Measurements from ENCODE around the gene SLC2A13. TPM values are rescaled to one million over a fixed set of nuclear protein-coding genes. Genes with fewer than 3 reads are reported as not detected.

SLC2A13 gene
- polyA plus RNA-seq, 1 donor (not counting 4 experiments of a cell fraction or from before 2014, with no cell fraction given) = 1.1 TPM

DNA sequence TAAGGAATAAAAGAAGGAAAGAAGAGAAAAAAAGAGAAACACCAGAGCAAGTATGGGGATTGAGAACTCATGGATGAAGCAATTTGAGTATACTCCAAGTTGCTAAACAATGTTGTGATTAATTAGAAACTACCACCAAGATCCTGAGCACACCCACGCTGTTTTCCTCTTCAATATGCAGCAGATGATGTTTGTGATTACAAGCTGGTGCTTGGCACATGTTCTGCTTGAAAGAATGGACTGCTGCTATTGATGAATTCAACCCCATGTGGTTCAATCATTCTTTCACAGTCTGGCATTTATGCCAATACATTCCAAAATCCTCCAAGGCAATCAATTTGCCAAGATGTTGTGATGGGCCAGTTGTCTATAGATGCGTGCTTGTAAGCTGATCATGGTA lies 146.8 kb downstream of the SLC2A13 start:
- FAIRE-seq = no peak
- H2AFZ ChIP-seq (ENCODE audit: control insufficient read depth, low read length) = no peak overlapping the region

DNA sequence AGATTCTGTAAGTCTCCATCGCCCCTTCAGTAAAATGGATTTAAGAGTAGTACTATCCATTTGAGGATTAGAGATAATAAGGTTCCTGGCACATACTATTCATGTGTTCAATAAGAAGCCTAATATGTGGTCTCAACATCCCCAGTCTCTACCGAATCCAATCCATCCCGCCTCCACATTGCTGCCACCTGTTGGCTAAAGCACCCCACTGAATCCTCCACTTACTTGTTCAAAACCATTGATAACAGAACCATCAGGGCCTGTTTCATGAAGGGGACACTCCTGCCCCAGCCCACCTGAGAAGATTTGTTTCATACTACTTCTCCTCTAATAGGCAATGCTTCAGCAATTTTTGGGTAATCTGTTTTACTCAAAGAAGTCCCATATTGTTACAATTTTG lies 147.5 kb downstream of the SLC2A13 start:
- FAIRE-seq = no peak
- TF ChIP-seq, protein P1, sequence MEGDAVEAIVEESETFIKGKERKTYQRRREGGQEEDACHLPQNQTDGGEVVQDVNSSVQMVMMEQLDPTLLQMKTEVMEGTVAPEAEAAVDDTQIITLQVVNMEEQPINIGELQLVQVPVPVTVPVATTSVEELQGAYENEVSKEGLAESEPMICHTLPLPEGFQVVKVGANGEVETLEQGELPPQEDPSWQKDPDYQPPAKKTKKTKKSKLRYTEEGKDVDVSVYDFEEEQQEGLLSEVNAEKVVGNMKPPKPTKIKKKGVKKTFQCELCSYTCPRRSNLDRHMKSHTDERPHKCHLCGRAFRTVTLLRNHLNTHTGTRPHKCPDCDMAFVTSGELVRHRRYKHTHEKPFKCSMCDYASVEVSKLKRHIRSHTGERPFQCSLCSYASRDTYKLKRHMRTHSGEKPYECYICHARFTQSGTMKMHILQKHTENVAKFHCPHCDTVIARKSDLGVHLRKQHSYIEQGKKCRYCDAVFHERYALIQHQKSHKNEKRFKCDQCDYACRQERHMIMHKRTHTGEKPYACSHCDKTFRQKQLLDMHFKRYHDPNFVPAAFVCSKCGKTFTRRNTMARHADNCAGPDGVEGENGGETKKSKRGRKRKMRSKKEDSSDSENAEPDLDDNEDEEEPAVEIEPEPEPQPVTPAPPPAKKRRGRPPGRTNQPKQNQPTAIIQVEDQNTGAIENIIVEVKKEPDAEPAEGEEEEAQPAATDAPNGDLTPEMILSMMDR (optimal IDR thresholded peaks at IDR 0.05 in 1 of 3, IDR thresholded peaks at IDR 0.05 in 1 of 3, conservative IDR thresholded peaks at IDR 0.05 in 1 of 3; ENCODE audit: extremely low read depth in 1 of 3, insufficient read depth in 2 of 3, low read length in 3 of 3) = peak; percentile 19 to 56 (median 42)
- no peak for TF ChIP-seq EZH2 (IDR thresholded peaks at IDR 0.05; ENCODE audit: low read length)
- no peaks in the 10 kb centered on the region for H3K36me3 ChIP-seq (ENCODE audit: control insufficient read depth in 2 of 2, extremely low read depth in 1 of 2, insufficient read depth in 2 of 2, low read length in 2 of 2)
- H3K9me1 ChIP-seq (ENCODE audit: control insufficient read depth, extremely low read depth, insufficient read depth, low read length) = no peaks in the 10 kb centered on the region
- no peak overlapping the region for H2AFZ ChIP-seq (ENCODE audit: control insufficient read depth, low read length)
- H4K20me1 ChIP-seq (ENCODE audit: control insufficient read depth, extremely low read depth, insufficient read depth, low read length) = no peaks in the 10 kb centered on the region
- H3K27me3 ChIP-seq (ENCODE audit: control insufficient read depth, extremely low read depth, insufficient read depth, low read length) = no peaks in the 10 kb centered on the region
- no peaks in the 10 kb centered on the region for H3K9me3 ChIP-seq (ENCODE audit: control insufficient read depth, low read depth, low read length)
- dilution Hi-C loops (cut with MboI; ENCODE audit: extremely low pct_ligation_motif_present, low sequenced_read_pairs) = no loop called here
- no peaks in the 10 kb centered on the region for H3K79me2 ChIP-seq (ENCODE audit: control insufficient read depth, insufficient read depth, low read length)
- H3K4me3 ChIP-seq (ENCODE audit: control insufficient read depth in 2 of 3, extremely low read depth in 1 of 3, insufficient read depth in 2 of 3, low read depth in 1 of 3, low read length in 3 of 3) = no peak overlapping the region
- H3K27ac ChIP-seq (ENCODE audit: control insufficient read depth, insufficient read depth, low read length) = no peak overlapping the region
- no peak overlapping the region for H3K9ac ChIP-seq (ENCODE audit: control insufficient read depth, extremely low read depth, insufficient read depth, low read length)
- no peak for DNase-seq (ENCODE audit: low read depth, low spot score)
- no peaks in the 10 kb centered on the region for H3K4me1 ChIP-seq (ENCODE audit: control insufficient read depth, extremely low read depth, insufficient read depth, low read length)
- H3K4me2 ChIP-seq (ENCODE audit: control insufficient read depth, extremely low read depth, insufficient read depth, low read depth, low read length) = no peak overlapping the region

More for the DNA sequence above, 146.8 kb downstream of the SLC2A13 start:
- Histone ChIP-seq H3K4me1 (ENCODE audit: control insufficient read depth, extremely low read depth, insufficient read depth, low read length) (no peaks in the 10 kb centered on the region), H4K20me1 (ENCODE audit: control insufficient read depth, extremely low read depth, insufficient read depth, low read length) (no peaks in the 10 kb centered on the region), H3K9ac (ENCODE audit: control insufficient read depth, extremely low read depth, insufficient read depth, low read length) (no peak overlapping the region), H3K4me2 (ENCODE audit: control insufficient read depth, extremely low read depth, insufficient read depth, low read depth, low read length) (no peak overlapping the region), H3K27me3 (ENCODE audit: control insufficient read depth, extremely low read depth, insufficient read depth, low read length) (no peaks in the 10 kb centered on the region), H3K36me3 (ENCODE audit: control insufficient read depth in 2 of 2, extremely low read depth in 1 of 2, insufficient read depth in 2 of 2, low read length in 2 of 2) (no peaks in the 10 kb centered on the region), H3K27ac (ENCODE audit: control insufficient read depth, insufficient read depth, low read length) (no peak overlapping the region), H3K9me3 (ENCODE audit: control insufficient read depth, low read depth, low read length) (no peaks in the 10 kb centered on the region), H3K79me2 (ENCODE audit: control insufficient read depth, insufficient read depth, low read length) (no peaks in the 10 kb centered on the region), H3K4me3 (ENCODE audit: control insufficient read depth in 2 of 3, extremely low read depth in 1 of 3, insufficient read depth in 2 of 3, low read depth in 1 of 3, low read length in 3 of 3) (no peak overlapping the region), H3K9me1 (ENCODE audit: control insufficient read depth, extremely low read depth, insufficient read depth, low read length) (no peaks in the 10 kb centered on the region)
- dilution Hi-C loops (cut with MboI; ENCODE audit: extremely low pct_ligation_motif_present, low sequenced_read_pairs) = no loop called here
- TF ChIP-seq EZH2 (IDR thresholded peaks at IDR 0.05; ENCODE audit: low read length) = no peak
- DNase-seq (ENCODE audit: low read depth, low spot score) = no peak

DNA sequence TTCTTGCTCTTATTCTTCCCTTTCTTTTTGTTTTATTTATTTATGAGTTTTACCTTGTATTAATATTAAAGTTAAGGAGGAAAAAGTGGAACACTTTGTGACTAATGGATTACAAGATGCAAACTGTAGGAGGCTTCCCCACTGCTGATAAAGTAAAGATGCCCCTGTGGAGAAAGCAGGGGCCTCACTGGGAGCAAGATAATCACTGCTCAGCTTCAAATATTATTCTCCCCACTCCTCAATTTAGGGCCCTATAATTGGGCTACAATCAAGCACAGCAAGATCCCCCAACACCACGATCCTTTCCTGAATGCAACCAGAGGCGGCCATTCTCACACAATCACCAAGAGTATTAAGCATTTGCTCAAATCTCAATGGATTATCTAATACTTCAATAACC lies 149.2 kb downstream of the SLC2A13 start:
- dilution Hi-C loops (cut with MboI; ENCODE audit: extremely low pct_ligation_motif_present, low sequenced_read_pairs) = no loop called here

More for the DNA sequence above, 149.2 kb downstream of the SLC2A13 start:
- FAIRE-seq = no peak
- Histone ChIP-seq H3K4me3 (ENCODE audit: control insufficient read depth in 2 of 3, extremely low read depth in 1 of 3, insufficient read depth in 2 of 3, low read depth in 1 of 3, low read length in 3 of 3) (no peak overlapping the region), H3K27me3 (ENCODE audit: control insufficient read depth, extremely low read depth, insufficient read depth, low read length) (no peaks in the 10 kb centered on the region), H3K36me3 (ENCODE audit: control insufficient read depth in 2 of 2, extremely low read depth in 1 of 2, insufficient read depth in 2 of 2, low read length in 2 of 2) (no peaks in the 10 kb centered on the region), H3K4me2 (ENCODE audit: control insufficient read depth, extremely low read depth, insufficient read depth, low read depth, low read length) (no peak overlapping the region), H4K20me1 (ENCODE audit: control insufficient read depth, extremely low read depth, insufficient read depth, low read length) (no peaks in the 10 kb centered on the region), H3K9me1 (ENCODE audit: control insufficient read depth, extremely low read depth, insufficient read depth, low read length) (no peaks in the 10 kb centered on the region), H2AFZ (ENCODE audit: control insufficient read depth, low read length) (no peak overlapping the region), H3K79me2 (ENCODE audit: control insufficient read depth, insufficient read depth, low read length) (no peaks in the 10 kb centered on the region), H3K9ac (ENCODE audit: control insufficient read depth, extremely low read depth, insufficient read depth, low read length) (no peak overlapping the region), H3K4me1 (ENCODE audit: control insufficient read depth, extremely low read depth, insufficient read depth, low read length) (no peaks in the 10 kb centered on the region), H3K9me3 (ENCODE audit: control insufficient read depth, low read depth, low read length) (no peaks in the 10 kb centered on the region), H3K27ac (ENCODE audit: control insufficient read depth, insufficient read depth, low read length) (no peak overlapping the region)
- no peak for TF ChIP-seq EZH2 (IDR thresholded peaks at IDR 0.05; ENCODE audit: low read length)
- TF ChIP-seq, protein P1 (optimal IDR thresholded peaks at IDR 0.05 in 1 of 3, IDR thresholded peaks at IDR 0.05 in 1 of 3, conservative IDR thresholded peaks at IDR 0.05 in 1 of 3; ENCODE audit: extremely low read depth in 1 of 3, insufficient read depth in 2 of 3, low read length in 3 of 3) = no peak
- DNase-seq (ENCODE audit: low read depth, low spot score) = no peak

Measured in keratinocyte (primary cell).